Ovary (tissue), 9 donors: ENCODE measurements around the gene OAS3. TPM values are rescaled to one million over a fixed set of nuclear protein-coding genes. Genes with fewer than 3 reads are reported as not detected.

Experiments used
- DNase-seq, 5 donors: peaks; one replicate each; pipeline ENCODE4 v3.0.0-alpha.2; 2019 to 2020
- H3K27ac ChIP-seq, 2 donors: fragments of 200-600 bp; one replicate each; pipeline versions ENCODE4 v1.5.1 to v1.8.0; 2019 to 2022
- H3K27me3 ChIP-seq: fragments of 200-600 bp; one replicate; pipeline ENCODE4 v1.8.0; 2022
- H3K36me3 ChIP-seq: fragments of 200-600 bp; sonication (generic); one replicate; pipeline ENCODE4 v1.5.1; 2019
- H3K4me1 ChIP-seq: one replicate; pipeline ENCODE4 v1.8.1; 2013; ENCODE audit warnings: mild to moderate bottlenecking, moderate library complexity; ENCODE audit not compliant: insufficient read depth
- H3K4me3 ChIP-seq: fragments of 200-600 bp; sonication (generic); one replicate; pipeline ENCODE4 v1.5.1; 2017
- H3K9me3 ChIP-seq, 2 donors: fragments of 200-600 bp in 1 of 2; sonication (generic) in 1 of 2; one replicate each; pipeline versions ENCODE4 v1.5.1 to v1.8.1; 2013 to 2019; ENCODE audit warnings: mild to moderate bottlenecking in 1 of 2, moderate library complexity in 1 of 2
- CTCF ChIP-seq, 3 donors: fragments of 450-650 bp in 2 of 3; fragments of 200-600 bp in 1 of 3; IDR thresholded peaks; one replicate each; pipeline versions ENCODE4 v1.5.1 to v1.8.0; 2016 to 2022; ENCODE audit warnings: antibody characterized with exemption in 3 of 3, mild to moderate bottlenecking in 1 of 3
- EP300 ChIP-seq: sonication (generic); formaldehyde crosslinking; IDR thresholded peaks from one replicate; pipeline ENCODE4 v1.6.1; 2017; ENCODE audit warnings: antibody characterized with exemption
- POLR2A ChIP-seq: fragments of 450-650 bp; IDR thresholded peaks from one replicate; pipeline ENCODE4 v1.6.1; 2017; ENCODE audit warnings: antibody characterized with exemption, mild to moderate bottlenecking, moderate library complexity
- WGBS, 3 donors: extraction: QIAGEN DNeasy Blood & Tissue Kit in 1 of 3; methylation state at CpG; one replicate each; pipeline versions ENCODE4 v1.1.5 to v1.1.7; 2013 to 2017; 5-methylcytosine and 5-hydroxymethylcytosine counted together
- intact Hi-C, 4 donors: fragments of 100-400 bp; cut with DNase I; formaldehyde crosslinking; loops; one replicate each; pipeline versions ENCODE4 v1.11.0 to v1.15.1; 2022 to 2023
- polyA plus RNA-seq, 2 donors: library from polyadenylated mRNA; stranded (reverse); fragments of 200-250 nt in 1 of 2; fragments of 350-450 nt in 1 of 2; fragmentation: Illumina TruSeq in 1 of 2; extraction: RNeasy Lipid Tissue Mini Kit (QIAGEN cat#74804) in 1 of 2; gene quantifications; one replicate each; pipeline ENCODE4 v1.2.3, GENCODE V29; 2013 to 2014
- total RNA-seq, 7 donors: library from RNA; depleted of rRNA in 2 of 7; stranded (reverse); fragments of >200 nt in 2 of 7; fragmentation: NEBNext Ultra II Directional in 3 of 7; extraction: Animal tissue kit (Norgen Biotek cat#: 25700) in 3 of 7; gene quantifications; one replicate each; pipeline versions ENCODE4 v1.1.0 to v1.2.4, GENCODE V29; 2016 to 2023
- donor health status: DM: no; HTN: no; CAD: no; lungs with moderate emphysema.
- donor health status: DM: no; HTN: no; CAD: no.
- donor health status: Bipolar disorder and iron deficiency.
- donor health status: DM: yes; HTN: yes; CAD: no.
- donor health status: DM: no; HTN: no; CAD: no.
- donor health status: DM: yes; HTN: yes; CAD: no.

Gene OAS3
- total and polyA plus RNA-seq, 9 donors, result 2.3 to 26.2 (median 7.9) TPM

DNA sequence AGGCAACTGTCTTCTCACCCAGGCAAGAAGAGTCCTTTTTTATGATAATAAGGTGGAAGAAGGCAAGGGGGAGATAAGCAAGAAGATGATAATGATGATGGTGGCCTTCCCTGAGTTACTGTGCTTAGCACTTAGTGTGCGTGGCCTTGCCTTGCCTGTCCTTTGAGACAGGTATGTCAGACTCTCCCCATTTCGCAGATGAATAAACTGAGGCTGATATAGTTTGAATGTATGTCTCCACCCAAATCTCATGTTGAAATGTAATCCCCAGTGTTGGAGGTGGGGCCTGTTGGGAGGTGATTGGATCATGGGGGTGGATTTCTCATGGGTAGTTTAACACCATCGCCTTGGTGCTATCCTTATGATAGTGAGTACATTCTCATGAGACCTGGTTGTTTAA lies 8.6 kb upstream of the OAS3 start:
- H3K27ac ChIP-seq, result no peak overlapping the region
- peaks cover 4% of the 10 kb centered on the region for H3K4me1 ChIP-seq
- H3K36me3 ChIP-seq, result no peaks in the 10 kb centered on the region
- H3K4me3 ChIP-seq, result no peak overlapping the region
- TF ChIP-seq CTCF (IDR thresholded peaks at IDR 0.05) (no peak), EP300 (no peak), POLR2A (no peak)
- DNase-seq, result no peak
- intact Hi-C loops, result no loop called here
- H3K9me3 ChIP-seq, result no peaks in the 10 kb centered on the region
- H3K27me3 ChIP-seq, result no peaks in the 10 kb centered on the region
- WGBS, 3 donors, result 97 to 98% (median 97%) methylated on average over 3 of the region's 3 CpGs

DNA sequence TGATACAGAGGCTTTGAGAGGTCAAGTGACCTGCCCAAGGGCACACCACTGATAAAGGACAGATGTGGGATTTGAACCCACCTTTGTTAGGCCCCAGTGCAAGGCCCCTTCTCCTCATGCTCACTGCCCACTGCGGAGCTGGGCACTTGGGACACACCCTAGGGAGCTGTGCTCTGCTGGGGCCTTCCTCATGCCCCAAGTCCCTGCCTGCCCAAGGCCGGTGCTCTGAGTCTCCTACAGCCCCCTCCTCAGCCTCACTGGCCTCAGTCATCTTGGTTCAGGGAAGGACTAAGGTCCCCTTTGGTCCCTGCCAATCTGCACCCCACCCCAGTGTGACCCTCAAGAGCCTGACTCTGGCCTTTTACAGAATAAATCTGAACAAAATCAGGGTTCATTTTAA lies 7.9 kb upstream of the OAS3 start:
- WGBS, 3 donors, result 89 to 94% (median 90%) methylated on average over 2 of the region's 2 CpGs
- H3K4me1 ChIP-seq, result peaks cover under 1% of the 10 kb centered on the region
- H3K4me3 ChIP-seq, result no peak overlapping the region
- H3K36me3 ChIP-seq, result no peaks in the 10 kb centered on the region
- intact Hi-C loops, result no loop called here
- no peak overlapping the region for H3K27ac ChIP-seq
- H3K27me3 ChIP-seq, result no peaks in the 10 kb centered on the region
- DNase-seq, result no peak
- no peaks in the 10 kb centered on the region for H3K9me3 ChIP-seq
- no peak for TF ChIP-seq EP300
- TF ChIP-seq POLR2A, result no peak
- TF ChIP-seq CTCF (IDR thresholded peaks at IDR 0.05), result no peak

DNA sequence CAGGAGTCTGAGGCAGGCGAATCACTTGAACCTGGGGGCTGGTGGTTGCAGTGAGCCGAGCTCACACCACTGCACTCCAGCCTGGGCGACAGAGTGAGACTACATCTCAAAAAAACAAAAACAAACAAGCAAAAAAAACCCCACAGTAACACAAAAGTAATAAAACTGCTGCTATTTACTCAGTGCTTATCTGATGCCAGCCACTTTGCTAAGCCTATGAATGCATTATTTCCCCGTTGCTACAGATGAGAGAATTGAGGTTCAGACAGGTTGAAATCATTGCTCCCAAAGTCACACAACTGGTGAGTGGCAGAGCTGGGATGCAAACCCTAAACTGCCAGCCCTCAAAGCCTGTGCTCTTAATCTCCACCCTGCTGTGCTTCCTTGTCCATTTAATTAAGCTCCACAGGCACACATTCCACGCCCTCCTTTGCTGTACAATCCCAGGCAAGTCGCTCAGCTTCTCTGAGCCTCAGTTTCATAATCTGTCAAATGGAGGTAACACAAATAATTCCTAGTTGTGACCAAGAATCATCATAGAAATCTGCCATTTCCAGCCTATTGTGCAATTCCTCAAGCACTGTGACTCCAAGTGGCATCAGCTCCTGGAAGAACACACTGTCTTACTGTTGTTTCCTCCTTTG lies 5.7 kb upstream of the OAS3 start:
- DNase-seq, result no peak
- intact Hi-C loops, result no loop called here
- WGBS, 3 donors, result 59 to 67% (median 63%) methylated on average over 6 of the region's 6 CpGs
- no peaks in the 10 kb centered on the region for H3K9me3 ChIP-seq
- H3K36me3 ChIP-seq, result no peaks in the 10 kb centered on the region
- no peaks in the 10 kb centered on the region for H3K4me1 ChIP-seq
- no peaks in the 10 kb centered on the region for H3K27me3 ChIP-seq
- H3K4me3 ChIP-seq, result no peak overlapping the region
- TF ChIP-seq POLR2A (no peak), EP300 (no peak)
- no peak overlapping the region for H3K27ac ChIP-seq

- TF ChIP-seq CTCF (IDR thresholded peaks at IDR 0.05) (no peak), EP300 (no peak), POLR2A (no peak)
- H3K4me1 ChIP-seq, result no peaks in the 10 kb centered on the region
- no peak for DNase-seq
- H3K27me3 ChIP-seq, result no peaks in the 10 kb centered on the region
- no peaks in the 10 kb centered on the region for H3K36me3 ChIP-seq
- H3K27ac ChIP-seq, result no peak overlapping the region
- H3K4me3 ChIP-seq, result no peak overlapping the region
- intact Hi-C loops, result no loop called here
- H3K9me3 ChIP-seq, result no peaks in the 10 kb centered on the region
- WGBS, 3 donors, result 65 to 80% (median 72%) methylated on average over 2 of the region's 2 CpGs
Observed at GRCh38 chr12:112933129-112933505, 5.2 kb upstream of the OAS3 start.

- 71 to 83% (median 78%) methylated on average over 1 of the region's 1 CpG for WGBS, 3 donors
- Histone ChIP-seq H3K9me3 (no peaks in the 10 kb centered on the region), H3K4me1 (peaks cover 4% of the 10 kb centered on the region), H3K4me3 (no peak overlapping the region), H3K27me3 (no peaks in the 10 kb centered on the region), H3K36me3 (no peaks in the 10 kb centered on the region), H3K27ac (no peak overlapping the region)
- intact Hi-C loops, result no loop called here
- TF ChIP-seq POLR2A (no peak), EP300 (no peak), CTCF (IDR thresholded peaks at IDR 0.05) (no peak)
- DNase-seq, result no peak
Observed at GRCh38 chr12:112936264-112936663, 2.0 kb upstream of the OAS3 start.
